ENCODE measurements around the gene DLK1. TPM values are rescaled to one million over a fixed set of nuclear protein-coding genes. Genes with fewer than 3 reads are reported as not detected.
A peak's percentile ranks its signal among the peaks of the same experiment; 100 is the strongest.

The DLK1 gene
- total RNA-seq (2021) (3.0 to 3.3 TPM (median 3.1 TPM) in 3 replicates), Bru-seq, nascent RNA (percentile 12 among the genes with signal in this experiment)
- long read RNA-seq, experiment 1, full-length matches to known transcripts, result 6 of 6 reads
- long read RNA-seq, experiment 1, partial matches to known transcripts, result 0 of 6 reads
- long read RNA-seq, experiment 1, other reads (novel, unspliced or antisense), result 0 of 6 reads
- long read RNA-seq, experiment 2, result 0 reads
- long read RNA-seq, experiment 3, partial matches to known transcripts, result 1 of 1 reads
- long read RNA-seq, experiment 3, other reads (novel, unspliced or antisense), result 0 of 1 reads

GRCh38 chr14:100726550-100727085 is at the start of gene DLK1:
TSS of gene DLK1 (plus strand) at chr14:100726892. CDS start at chr14:100727069, 177 bp downstream.
- peak; percentile 59 for ATAC-seq
- Mint-ChIP-seq H3K27me3 (ENCODE audit: low read depth) (peaks cover 73% of the 10 kb centered on the region), H3K36me3 (no peaks in the 10 kb centered on the region), H3K4me1 (peaks cover 19% of the 10 kb centered on the region), H3K4me3 (peak within 1 kb of the TSS; percentile 66), H3K9me3 (no peaks in the 10 kb centered on the region), H3K27ac (no peak within 1 kb of the TSS)
- peak; percentile 49 for DNase-seq (ENCODE audit: low spot score)
- CTCF ChIA-PET, result no interaction called here
- POLR2A ChIA-PET, result no interaction called here
- TF ChIP-seq GTF2I (CRISPR knock-in tag; conservative IDR thresholded peaks at IDR 0.05) (no peak), KAT7 (CRISPR knock-in tag; IDR thresholded peaks at IDR 0.05; ENCODE audit: borderline replicate concordance) (no peak), JUN (CRISPR knock-in tag; IDR thresholded peaks at IDR 0.05) (no peak), ZNF425 (CRISPR knock-in tag; conservative IDR thresholded peaks at IDR 0.05) (no peak), USF1 (CRISPR knock-in tag; IDR thresholded peaks at IDR 0.05) (no peak), CREB1 (CRISPR knock-in tag; IDR thresholded peaks at IDR 0.05) (no peak), ZBTB21 (CRISPR knock-in tag; IDR thresholded peaks at IDR 0.05; ENCODE audit: borderline replicate concordance) (no peak), STAT6 (CRISPR knock-in tag; conservative IDR thresholded peaks at IDR 0.05; ENCODE audit: low read depth) (no peak), MAX (CRISPR knock-in tag; IDR thresholded peaks at IDR 0.05) (peak; percentile 58; the same call in 1 of the 2 replicates), GRHL2 (CRISPR knock-in tag; IDR thresholded peaks at IDR 0.05; ENCODE audit: insufficient replicate concordance, severe bottlenecking) (no peak), ATF2 (CRISPR knock-in tag; IDR thresholded peaks at IDR 0.05; ENCODE audit: borderline replicate concordance, low read depth) (no peak), NFE2L1 (CRISPR knock-in tag; IDR thresholded peaks at IDR 0.05) (peak; percentile 13; the same call in 1 of the 2 replicates), HMGXB4 (CRISPR knock-in tag; IDR thresholded peaks at IDR 0.05) (no peak), EMX1 (CRISPR knock-in tag; IDR thresholded peaks at IDR 0.05) (no peak), FOXP4 (CRISPR knock-in tag; IDR thresholded peaks at IDR 0.05) (0 out of 2 replicates have a peak, but pooled peaks have one; percentile 41), GABPB1 (CRISPR knock-in tag; IDR thresholded peaks at IDR 0.05) (no peak), ZNF532 (CRISPR knock-in tag; IDR thresholded peaks at IDR 0.05; ENCODE audit: borderline replicate concordance) (no peak)
